ENCODE results near the gene FHIT. TPM values are rescaled to one million over a fixed set of nuclear protein-coding genes. Genes with fewer than 3 reads are reported as not detected.
"Not testable (repeated sequence)": the region's sequence is repeated elsewhere in the genome, so short reads cannot be mapped to it uniquely, and the experiment has no call there.

The FHIT gene
- total RNA-seq, 1 experiment from 2014 or later: 3.9 TPM

DNA sequence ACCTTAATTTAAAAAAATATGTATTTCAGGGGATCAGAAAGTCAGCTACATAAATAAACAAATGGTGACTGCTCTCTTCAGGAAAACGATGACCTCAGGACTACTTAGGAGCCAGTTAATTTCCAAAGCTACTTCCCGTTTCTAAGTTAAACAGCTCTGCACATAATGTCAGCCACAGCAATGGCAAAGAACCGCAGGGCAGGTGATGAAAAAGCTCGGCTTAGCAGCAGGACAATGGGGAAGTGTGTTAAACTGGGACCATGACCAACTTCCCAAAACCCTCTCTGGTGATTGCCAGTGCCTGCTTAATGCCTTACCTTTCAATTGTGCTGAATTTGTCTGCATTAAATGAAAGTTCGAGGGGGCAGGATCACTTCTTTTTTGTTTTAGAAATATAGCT lies 258.9 kb downstream of the FHIT start:
- in situ Hi-C loops (cut with HindIII; ENCODE audit: low pct_unique_long_range_greater_than_20kb, low sequenced_read_pairs): no loop called here
- peak; percentile 19 for DNase-seq (ENCODE audit: low read depth, low spot score)

DNA sequence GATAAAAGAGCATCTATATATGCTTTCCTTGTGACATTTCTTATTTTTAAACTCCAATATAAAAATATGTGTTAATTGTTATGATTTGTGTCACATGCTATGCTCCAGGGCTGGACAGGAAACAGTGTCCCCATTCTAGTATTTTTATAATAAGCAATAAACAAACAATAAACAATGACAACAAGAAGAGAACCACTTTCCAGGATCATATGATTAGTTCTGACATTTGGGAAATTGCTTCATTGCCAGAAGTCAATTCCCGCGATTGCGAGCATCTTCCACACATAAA lies 260.9 kb downstream of the FHIT start:
- in situ Hi-C loops (cut with HindIII; ENCODE audit: low pct_unique_long_range_greater_than_20kb, low sequenced_read_pairs): no loop called here
- peak; percentile 86 for DNase-seq (ENCODE audit: low read depth, low spot score)

DNA sequence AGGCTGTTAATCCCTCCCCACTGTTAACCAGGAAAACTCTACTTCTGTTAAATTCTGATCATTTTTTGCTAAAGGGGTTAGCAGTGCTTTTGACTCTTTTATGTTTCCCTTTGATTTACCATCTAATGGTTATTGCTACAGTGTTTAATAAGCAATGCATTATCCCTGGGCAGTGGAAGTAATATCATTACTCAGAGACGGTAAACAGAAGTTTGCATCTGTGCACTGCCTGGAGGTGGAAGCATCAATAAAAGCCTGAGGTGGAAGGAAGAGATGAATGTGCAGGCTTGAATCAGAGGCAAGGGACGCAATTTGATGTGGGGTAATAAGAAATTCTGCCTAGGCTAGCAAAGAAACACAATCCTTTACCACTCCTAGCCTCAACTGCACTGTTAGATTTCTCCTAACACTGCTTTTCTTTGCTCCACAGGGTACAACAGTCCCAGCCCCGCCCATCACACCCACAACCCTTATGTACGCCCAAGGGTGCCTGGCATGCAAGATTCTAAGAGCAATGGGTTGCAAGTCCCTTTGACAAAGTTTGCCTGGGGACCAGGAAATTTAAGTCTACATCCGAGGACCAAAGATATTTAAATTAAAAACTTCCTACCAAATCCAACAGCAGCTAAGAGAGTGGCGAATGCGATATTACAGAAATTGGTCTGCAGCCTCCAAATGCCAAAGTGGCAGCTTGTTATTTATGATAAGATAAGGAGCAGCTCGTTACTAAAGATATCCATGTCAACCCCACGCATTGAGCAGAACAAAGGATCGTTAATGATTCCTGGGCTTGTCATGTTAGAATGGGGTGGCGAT lies 261.4 kb downstream of the FHIT start:
- no peak for DNase-seq (ENCODE audit: low read depth, low spot score)

DNA sequence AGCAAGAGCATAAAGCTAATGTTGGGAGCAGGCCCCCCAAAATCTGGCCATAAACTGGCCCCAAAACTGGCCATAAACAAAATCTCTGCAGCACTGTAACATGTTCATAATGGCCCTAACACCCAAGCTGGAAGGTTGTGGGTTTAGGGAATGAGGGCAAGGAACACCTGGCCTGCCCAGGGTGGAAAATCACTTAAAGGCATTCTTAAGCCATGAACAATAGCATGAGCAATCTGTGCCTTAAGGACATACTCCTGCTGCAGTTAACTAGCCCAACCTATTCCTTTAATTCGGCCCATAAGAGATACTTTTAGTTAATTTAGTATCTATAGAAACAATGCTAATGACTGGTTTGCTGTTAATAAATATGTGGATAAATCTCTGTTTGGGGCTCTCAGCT lies 264.1 kb downstream of the FHIT start:
- in situ Hi-C loops (cut with HindIII; ENCODE audit: low pct_unique_long_range_greater_than_20kb, low sequenced_read_pairs); DNase-seq (ENCODE audit: low read depth, low spot score): not testable (repeated sequence)

More for the DNA sequence above, 261.4 kb downstream of the FHIT start:
- in situ Hi-C loops (cut with HindIII; ENCODE audit: low pct_unique_long_range_greater_than_20kb, low sequenced_read_pairs): no loop called here

DNA sequence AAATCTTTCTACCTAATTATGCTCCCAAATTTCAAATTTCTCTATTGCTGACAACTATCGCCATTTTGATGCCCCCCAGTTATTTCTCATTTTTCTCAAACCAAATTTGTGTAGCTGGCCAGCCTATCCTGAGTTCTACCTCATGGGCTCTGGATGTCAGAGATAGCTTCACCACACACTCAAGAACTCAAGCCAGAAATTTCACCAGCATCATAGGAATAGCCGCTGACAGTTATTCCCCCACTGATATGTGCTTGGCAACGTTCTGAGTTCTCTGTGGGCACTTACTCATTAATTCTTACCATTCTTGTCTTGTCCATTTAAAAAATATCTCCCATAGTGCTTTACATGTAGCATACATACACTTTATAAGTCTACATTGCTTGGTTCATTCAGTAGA lies 264.7 kb downstream of the FHIT start:
- in situ Hi-C loops (cut with HindIII; ENCODE audit: low pct_unique_long_range_greater_than_20kb, low sequenced_read_pairs): no loop called here
- no peak for DNase-seq (ENCODE audit: low read depth, low spot score)

DNA sequence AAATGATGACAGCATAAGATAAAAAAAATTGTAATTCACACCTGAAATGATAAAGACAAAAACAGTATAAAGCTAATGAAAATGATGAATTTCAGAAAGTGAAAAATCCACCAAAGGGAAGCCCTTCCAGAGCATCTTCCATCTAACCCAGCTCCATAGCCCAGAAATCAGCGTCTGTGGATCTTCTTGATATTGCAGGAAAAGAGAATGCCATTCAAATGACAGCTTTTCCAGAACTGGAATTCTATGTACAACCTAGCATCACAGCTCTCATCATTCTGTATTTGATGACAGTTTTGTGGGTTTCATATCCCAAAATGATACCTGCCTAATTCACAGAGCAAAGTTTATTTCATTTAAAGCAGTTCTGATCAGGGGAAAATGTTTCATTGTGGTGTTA lies 267.3 kb downstream of the FHIT start:
- no peak for DNase-seq (ENCODE audit: low read depth, low spot score)
- in situ Hi-C loops (cut with HindIII; ENCODE audit: low pct_unique_long_range_greater_than_20kb, low sequenced_read_pairs): no loop called here

DNA sequence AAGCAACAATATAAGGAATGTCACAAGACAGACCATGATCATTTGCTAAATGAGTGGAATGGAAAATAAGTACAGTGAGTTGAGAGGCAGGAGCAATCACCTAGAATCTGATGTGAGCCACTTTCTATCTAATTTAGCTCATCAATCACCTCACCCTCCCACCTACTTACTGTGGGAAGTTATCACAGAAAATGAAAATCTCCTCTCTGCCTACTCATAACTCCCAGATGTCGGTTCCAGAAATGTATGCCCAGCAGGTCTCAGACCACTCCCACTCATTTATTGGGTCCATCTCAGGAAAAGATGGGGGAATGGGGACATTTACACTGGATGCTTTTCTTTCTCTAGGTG lies 270.9 kb downstream of the FHIT start:
- in situ Hi-C loops (cut with HindIII; ENCODE audit: low pct_unique_long_range_greater_than_20kb, low sequenced_read_pairs): no loop called here
- no peak for DNase-seq (ENCODE audit: low read depth, low spot score)

DNA sequence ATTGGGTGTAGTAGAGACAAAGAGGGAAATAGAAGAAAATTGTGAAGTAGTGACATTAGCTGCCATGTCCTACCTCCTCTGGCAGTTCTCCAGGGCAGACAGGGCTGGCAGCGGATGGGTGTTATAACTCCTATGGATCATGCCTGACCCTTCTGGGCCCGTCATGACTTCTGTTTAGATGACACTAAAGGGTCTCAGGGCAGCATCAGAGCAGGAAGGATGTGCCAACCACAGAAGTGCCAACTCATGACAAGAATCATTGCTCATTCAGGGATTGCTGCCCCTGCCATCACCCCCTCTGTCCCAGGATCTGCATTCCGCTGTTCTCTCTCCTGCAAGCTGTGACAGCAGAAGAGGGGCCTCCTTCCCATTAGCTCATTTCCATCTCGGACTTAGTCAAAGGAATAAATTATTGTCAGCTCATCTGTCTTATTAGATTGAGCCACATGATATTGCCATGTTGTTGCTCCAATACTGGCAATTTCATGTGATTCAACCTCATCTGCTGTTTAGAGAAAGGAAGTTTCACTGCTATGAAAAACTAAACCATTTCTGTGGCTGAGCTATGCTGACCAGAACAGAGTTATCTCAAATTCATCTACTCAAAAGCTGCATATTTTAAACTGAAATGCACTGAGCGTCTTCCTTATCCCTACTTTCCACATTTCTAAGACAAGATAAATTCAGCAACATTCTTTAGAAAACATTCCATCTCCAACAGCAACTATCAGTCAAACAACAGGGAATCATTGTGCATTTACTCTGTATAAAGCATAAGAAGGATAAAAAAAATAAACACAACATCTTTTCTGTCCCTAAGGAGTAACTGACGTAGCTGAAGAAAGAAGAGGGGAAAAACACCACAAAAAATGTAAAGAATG lies 271.6 kb downstream of the FHIT start:
- in situ Hi-C loops (cut with HindIII; ENCODE audit: low pct_unique_long_range_greater_than_20kb, low sequenced_read_pairs): no loop called here
- peak; percentile 55 for DNase-seq (ENCODE audit: low read depth, low spot score)

DNA sequence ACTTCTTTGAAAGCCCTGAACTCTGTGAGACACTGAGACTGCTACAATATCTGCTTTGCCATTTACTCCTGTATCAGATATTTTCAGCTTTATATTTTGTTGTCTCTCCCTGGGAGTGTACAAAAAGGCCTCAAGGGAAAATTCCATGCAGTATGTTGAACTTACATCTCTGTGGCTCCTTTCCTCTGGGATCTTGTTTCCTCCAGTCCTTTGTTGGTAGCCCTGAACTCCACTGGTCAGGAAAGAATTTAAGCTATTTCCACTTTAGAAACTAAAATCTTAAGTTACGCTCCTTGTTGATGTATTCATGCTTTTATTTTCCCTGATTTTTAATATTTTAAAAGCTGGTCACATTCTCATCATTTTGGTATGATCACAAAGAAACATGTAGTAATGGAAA lies 277.9 kb downstream of the FHIT start:
- DNase-seq (ENCODE audit: low read depth, low spot score): no peak
- in situ Hi-C loops (cut with HindIII; ENCODE audit: low pct_unique_long_range_greater_than_20kb, low sequenced_read_pairs): no loop called here

DNA sequence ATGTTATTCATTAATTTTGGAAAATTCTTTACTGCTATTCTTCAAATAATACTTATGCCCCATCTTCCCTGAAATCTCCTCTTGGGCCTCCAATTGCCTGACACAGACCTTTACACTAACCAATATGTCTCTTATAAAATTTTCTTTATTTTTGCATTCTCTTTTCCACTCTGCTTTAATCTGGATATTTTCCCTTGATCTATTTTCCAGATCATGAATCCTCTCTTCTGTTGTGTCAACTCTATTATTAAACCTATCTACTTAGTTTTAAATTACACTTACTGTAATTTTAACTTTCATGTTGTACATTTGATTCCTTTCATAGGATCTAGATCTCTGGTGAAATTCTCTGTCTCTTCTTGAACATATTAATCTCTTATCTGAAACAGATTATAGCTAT lies 278.7 kb downstream of the FHIT start:
- DNase-seq (ENCODE audit: low read depth, low spot score): no peak
- in situ Hi-C loops (cut with HindIII; ENCODE audit: low pct_unique_long_range_greater_than_20kb, low sequenced_read_pairs): no loop called here

DNA sequence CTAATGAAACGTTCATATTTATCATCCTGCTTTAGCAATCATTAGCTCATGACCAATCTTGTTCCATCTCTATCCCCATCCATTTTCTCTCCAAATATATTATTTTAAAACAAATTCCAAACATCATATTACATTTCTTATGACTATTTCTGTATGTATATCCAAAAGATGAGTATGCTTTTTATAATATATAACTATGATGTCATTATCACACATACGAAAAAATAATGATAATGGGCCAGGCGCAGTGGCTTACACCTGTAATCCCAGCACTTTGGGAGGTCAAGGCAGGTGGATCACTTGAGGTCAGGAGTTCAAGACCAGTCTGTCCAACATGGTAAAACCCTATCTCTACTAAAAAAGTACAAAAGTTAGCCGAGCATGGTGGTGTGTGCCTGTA lies 280.4 kb downstream of the FHIT start:
- in situ Hi-C loops (cut with HindIII; ENCODE audit: low pct_unique_long_range_greater_than_20kb, low sequenced_read_pairs): no loop called here
- DNase-seq (ENCODE audit: low read depth, low spot score): no peak

DNA sequence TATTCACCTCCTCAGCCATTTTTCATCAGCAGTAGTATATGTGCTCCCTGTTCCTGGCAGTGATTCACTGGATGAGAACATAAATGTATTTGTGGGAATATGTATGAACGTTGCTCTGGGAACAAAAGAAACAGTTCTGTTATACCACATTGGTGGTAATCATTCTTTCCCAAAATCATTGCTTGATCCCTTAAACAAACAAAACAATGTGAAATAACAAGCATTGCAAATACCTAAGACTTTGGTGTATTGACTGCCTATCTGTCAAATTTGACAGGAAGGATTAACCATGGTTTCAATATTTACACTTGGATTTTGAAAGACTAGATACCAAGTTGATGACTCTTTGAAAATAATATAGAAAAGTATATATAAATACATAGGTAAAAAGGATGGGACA lies 284.1 kb downstream of the FHIT start:
- DNase-seq (ENCODE audit: low read depth, low spot score): no peak
- in situ Hi-C loops (cut with HindIII; ENCODE audit: low pct_unique_long_range_greater_than_20kb, low sequenced_read_pairs): no loop called here

DNA sequence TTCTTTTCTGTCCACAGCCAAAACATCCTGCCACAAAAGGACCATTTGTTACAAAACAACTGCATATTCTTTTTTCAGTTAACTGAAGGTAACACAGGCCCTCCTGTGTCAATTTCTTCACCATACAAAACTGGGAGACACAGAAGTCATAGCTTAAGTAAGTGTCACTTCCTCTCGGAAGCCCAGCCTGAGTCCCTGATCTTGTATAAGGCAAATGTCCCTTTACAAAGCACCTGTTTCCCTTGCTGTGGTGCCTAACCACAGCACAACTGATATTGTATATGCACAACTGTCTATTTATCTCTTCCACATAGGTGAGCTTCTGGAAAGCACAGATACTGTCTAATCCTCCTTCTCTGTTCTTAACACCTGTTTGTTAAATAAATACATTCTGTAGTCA lies 293.7 kb downstream of the FHIT start:
- DNase-seq (ENCODE audit: low read depth, low spot score): no peak
- in situ Hi-C loops (cut with HindIII; ENCODE audit: low pct_unique_long_range_greater_than_20kb, low sequenced_read_pairs): no loop called here

DNA sequence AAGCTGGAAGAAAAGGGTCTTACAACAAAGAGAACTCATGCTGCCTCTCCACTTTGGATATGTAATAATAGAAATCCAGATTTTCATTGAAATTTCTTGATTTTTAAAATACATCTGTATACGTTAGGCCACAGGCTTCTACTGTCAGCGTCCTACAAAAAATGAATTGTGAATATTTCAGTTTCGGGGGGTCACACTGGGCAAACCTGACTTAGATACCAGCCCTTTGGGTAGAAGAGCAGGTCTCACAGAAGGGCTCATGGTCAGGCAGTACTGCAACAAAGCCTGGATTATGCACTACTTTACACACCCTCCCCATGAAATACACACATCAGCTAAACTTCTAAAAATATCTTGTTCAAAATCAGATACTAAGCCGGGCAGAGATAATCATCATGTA lies 294.5 kb downstream of the FHIT start:
- no peak for DNase-seq (ENCODE audit: low read depth, low spot score)
- in situ Hi-C loops (cut with HindIII; ENCODE audit: low pct_unique_long_range_greater_than_20kb, low sequenced_read_pairs): no loop called here

DNA sequence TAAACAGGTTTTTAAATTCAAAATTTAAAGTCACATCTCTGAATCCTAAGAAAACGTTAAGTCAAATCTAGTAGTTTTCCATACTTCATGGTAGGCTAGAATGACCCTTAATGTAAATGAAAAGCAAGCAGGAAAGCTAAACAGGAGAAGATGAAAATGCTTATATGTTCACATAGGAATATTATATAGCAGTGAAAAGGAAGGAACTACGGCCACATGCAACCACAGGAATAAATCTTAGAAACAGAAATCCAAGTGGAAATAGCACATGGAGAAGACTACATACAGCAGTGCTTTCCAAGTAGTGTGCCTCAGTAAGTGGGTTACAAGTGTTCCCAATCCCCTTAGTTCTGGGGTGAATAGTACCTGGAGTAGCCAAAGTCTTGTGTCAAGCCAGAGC lies 296.2 kb downstream of the FHIT start:
- in situ Hi-C loops (cut with HindIII; ENCODE audit: low pct_unique_long_range_greater_than_20kb, low sequenced_read_pairs): no loop called here
- no peak for DNase-seq (ENCODE audit: low read depth, low spot score)

DNA sequence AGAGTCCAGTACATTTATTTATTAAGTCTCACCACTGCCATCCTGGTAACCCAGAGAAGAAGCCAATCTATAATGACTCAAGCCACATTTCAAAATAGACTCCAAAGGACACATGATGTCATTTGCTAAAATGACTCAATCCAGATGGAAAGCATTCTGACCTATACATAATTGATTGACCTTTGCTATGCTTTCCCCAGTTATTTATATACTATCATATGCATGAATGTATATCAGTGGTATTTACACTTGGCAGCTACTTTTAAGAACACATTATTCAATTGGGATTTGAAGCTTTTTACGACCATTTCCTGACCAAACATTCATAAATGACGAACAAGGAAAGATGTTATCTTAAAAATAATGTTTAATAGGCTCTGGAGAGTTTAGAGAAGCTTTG lies 297.2 kb downstream of the FHIT start:
- no peak for DNase-seq (ENCODE audit: low read depth, low spot score)
- in situ Hi-C loops (cut with HindIII; ENCODE audit: low pct_unique_long_range_greater_than_20kb, low sequenced_read_pairs): no loop called here

DNA sequence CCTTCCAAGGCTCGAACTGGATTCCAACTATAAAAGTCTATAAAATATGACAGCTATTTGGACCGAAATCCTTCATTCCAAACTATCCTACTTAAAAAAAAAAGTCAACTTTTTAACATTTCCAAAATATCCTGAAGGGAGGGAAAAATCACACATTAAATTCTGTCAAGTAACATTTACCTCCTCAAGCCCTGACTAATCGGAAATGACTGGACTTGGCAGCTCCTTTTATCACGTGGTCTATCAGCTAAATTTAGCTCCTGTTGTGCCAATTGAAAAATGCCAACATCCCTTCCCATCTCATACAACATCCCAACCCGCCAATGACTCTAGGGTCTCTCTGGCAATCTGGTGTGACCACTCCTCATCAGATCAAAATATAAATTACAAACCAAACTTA lies 297.9 kb downstream of the FHIT start:
- in situ Hi-C loops (cut with HindIII; ENCODE audit: low pct_unique_long_range_greater_than_20kb, low sequenced_read_pairs): no loop called here
- DNase-seq (ENCODE audit: low read depth, low spot score): no peak

DNA sequence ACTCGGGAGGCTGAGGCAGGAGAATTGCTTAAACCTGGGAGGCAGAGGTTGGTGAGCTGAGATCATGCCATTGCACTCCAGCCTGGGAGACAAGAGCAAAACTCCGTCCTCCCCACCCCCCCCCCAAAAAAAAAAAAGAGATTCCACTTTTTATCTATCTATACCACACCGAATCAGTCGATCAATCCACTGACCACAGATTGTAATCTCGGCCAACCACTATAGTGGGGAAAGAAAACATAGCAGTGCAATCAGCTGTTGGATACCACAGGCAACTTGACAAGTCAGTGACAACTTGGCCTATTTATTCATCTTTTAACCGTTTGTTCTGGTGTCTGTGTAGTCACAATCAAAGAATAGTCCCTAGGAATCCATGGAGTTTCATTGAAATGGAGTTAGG lies 299.2 kb downstream of the FHIT start:
- in situ Hi-C loops (cut with HindIII; ENCODE audit: low pct_unique_long_range_greater_than_20kb, low sequenced_read_pairs): no loop called here
- no peak for DNase-seq (ENCODE audit: low read depth, low spot score)

DNA sequence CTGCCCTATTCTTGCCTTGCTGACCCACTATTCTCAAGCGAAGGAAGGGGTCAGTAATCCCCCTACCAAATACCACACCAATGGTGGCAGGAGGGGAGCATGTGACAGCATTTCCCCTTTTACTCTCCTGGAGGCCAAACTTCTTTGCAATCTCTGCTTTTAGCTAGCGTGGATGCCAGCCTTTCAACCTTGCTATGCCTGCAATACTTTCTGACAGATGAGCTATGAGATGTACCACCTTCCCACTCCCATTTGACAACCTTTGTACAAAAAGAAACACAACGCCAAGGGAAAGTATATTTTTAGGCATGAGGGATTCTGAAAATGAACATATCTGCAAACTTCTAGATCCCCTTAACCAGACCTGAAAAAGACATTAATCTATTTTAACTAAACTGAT lies 302.1 kb downstream of the FHIT start:
- no peak for DNase-seq (ENCODE audit: low read depth, low spot score)
- in situ Hi-C loops (cut with HindIII; ENCODE audit: low pct_unique_long_range_greater_than_20kb, low sequenced_read_pairs): no loop called here
